Testis (tissue), 2 donors: ENCODE results near the gene TRPV6.

Experiments
- POLR2A ChIP-seq: fragments of 450-650 bp; IDR thresholded peaks from one replicate; pipeline ENCODE4 v1.6.1; 2017; ENCODE audit warnings: antibody characterized with exemption, mild to moderate bottlenecking, moderate library complexity
- TF ChIP-seq, protein P1 (sequence below), 3 experiments: fragments of 450-650 bp in 2 of 3; fragments of 200-600 bp in 1 of 3; sonication (generic) in 1 of 3; IDR thresholded peaks; one replicate each; pipeline ENCODE4 v1.5.1; 2016 to 2019; ENCODE audit warnings: antibody characterized with exemption in 3 of 3, mild to moderate bottlenecking in 2 of 3, moderate library complexity in 1 of 3

DNA sequence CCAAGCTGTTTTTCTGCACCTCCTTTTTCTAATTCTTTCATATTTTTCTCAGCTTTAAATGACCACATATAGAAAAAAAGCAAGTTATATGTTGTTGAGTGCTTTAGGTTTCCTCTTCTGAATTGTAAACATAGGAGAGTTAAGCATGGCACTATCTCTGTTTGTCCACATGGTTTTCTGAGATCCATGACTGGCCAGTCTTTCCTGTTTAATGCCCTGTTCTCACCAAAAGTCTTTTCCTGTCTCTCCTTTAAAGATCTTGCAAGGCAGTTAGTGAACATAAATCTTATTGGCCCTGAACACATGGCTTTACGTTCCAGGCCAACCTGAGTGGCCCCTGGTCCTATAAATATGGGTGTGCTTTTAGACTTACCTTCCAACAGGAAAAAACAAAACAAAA is 28.6 kb upstream of the TRPV6 start:
- TF ChIP-seq, protein P1, sequence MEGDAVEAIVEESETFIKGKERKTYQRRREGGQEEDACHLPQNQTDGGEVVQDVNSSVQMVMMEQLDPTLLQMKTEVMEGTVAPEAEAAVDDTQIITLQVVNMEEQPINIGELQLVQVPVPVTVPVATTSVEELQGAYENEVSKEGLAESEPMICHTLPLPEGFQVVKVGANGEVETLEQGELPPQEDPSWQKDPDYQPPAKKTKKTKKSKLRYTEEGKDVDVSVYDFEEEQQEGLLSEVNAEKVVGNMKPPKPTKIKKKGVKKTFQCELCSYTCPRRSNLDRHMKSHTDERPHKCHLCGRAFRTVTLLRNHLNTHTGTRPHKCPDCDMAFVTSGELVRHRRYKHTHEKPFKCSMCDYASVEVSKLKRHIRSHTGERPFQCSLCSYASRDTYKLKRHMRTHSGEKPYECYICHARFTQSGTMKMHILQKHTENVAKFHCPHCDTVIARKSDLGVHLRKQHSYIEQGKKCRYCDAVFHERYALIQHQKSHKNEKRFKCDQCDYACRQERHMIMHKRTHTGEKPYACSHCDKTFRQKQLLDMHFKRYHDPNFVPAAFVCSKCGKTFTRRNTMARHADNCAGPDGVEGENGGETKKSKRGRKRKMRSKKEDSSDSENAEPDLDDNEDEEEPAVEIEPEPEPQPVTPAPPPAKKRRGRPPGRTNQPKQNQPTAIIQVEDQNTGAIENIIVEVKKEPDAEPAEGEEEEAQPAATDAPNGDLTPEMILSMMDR (IDR thresholded peaks at IDR 0.05): no peak
- TF ChIP-seq POLR2A: no peak
